H1 (cell line): ENCODE results near the gene ZBTB42. TPM values are rescaled to one million over a fixed set of nuclear protein-coding genes. Genes with fewer than 3 reads are reported as not detected.

Source experiments
- CTCF ChIA-PET: fragments of 300-600 bp; sonication (Branson Sonifier 250); formaldehyde crosslinking; loops from one replicate; lab custom pipeline; 2021; ENCODE audit not compliant: partially characterized antibody; lab: Charles Lee
- POLR2A ChIA-PET: fragments of 300-600 bp; sonication (Branson Sonifier 250); formaldehyde crosslinking; loops from one replicate; lab custom pipeline; 2021; ENCODE audit warnings: inconsistent platforms; ENCODE audit not compliant: partially characterized antibody; lab: Charles Lee
- DNase-seq, 2 experiments: peaks; one replicate each; pipeline versions ENCODE4 v3.0.0 to v3.0.0-alpha.2; 2010 to 2022; ENCODE audit warnings: low spot score in 2 of 2, low read depth in 1 of 2, mixed read lengths in 1 of 2
- FAIRE-seq: peaks from 2 replicates; lab custom pipeline; 2011; peaks lifted over from hg19 to GRCh38; lab: Jason Lieb, UNC
- H2AFZ ChIP-seq: 2 replicates; pipeline ENCODE4 v1.8.1; 2012; ENCODE audit warnings: low read length, inconsistent platforms
- H2AK5ac ChIP-seq: 2 replicates; pipeline ENCODE4 v1.6.1; 2013; ENCODE audit warnings: low read depth, low read length
- H2BK120ac ChIP-seq: replicated peaks from 2 replicates; pipeline ENCODE3; 2013; ENCODE audit warnings: low read depth, low read length, inconsistent platforms
- H2BK12ac ChIP-seq: 2 replicates; pipeline ENCODE4 v1.6.1; 2013; ENCODE audit warnings: low read depth, low read length
- H2BK15ac ChIP-seq: 2 replicates; pipeline ENCODE4 v1.6.1; 2013; ENCODE audit warnings: low read length
- H2BK20ac ChIP-seq: 2 replicates; pipeline ENCODE4 v1.6.1; 2013; ENCODE audit warnings: low read length
- H2BK5ac ChIP-seq: 2 replicates; pipeline ENCODE4 v1.6.1; 2013; ENCODE audit warnings: low read depth, low read length
- H3K14ac ChIP-seq: 2 replicates; pipeline ENCODE4 v1.6.1; 2013; ENCODE audit warnings: inconsistent platforms; ENCODE audit not compliant: insufficient read length
- H3K18ac ChIP-seq: 2 replicates; pipeline ENCODE4 v1.6.1; 2013; ENCODE audit warnings: low read length; ENCODE audit errors: extremely low read depth
- H3K23ac ChIP-seq: 2 replicates; pipeline ENCODE4 v1.6.1; 2013; ENCODE audit warnings: inconsistent platforms; ENCODE audit not compliant: insufficient read length
- H3K23me2 ChIP-seq: 2 replicates; pipeline ENCODE4 v1.6.1; 2013; ENCODE audit warnings: low read depth, low read length
- H3K27ac ChIP-seq: 2 replicates; pipeline ENCODE4 v1.6.1; 2011; ENCODE audit warnings: low read depth, low read length, inconsistent platforms
- H3K27me3 ChIP-seq, 4 experiments: replicated peaks in 1 of 4; 1 replicate in 1 of 4; 2 replicates in 3 of 4; pipeline versions ENCODE4 v1.6.1 to v1.8.1; 2011 to 2013; ENCODE audit warnings: low read length in 3 of 4, mild to moderate bottlenecking in 3 of 4, inconsistent platforms in 2 of 4, mixed read lengths in 2 of 4, moderate library complexity in 1 of 4; ENCODE audit not compliant: control insufficient read depth in 3 of 4, insufficient read depth in 3 of 4; ENCODE audit errors: extremely low read depth in 1 of 4
- H3K36me3 ChIP-seq, 4 experiments: 2 replicates each; pipeline versions ENCODE4 v1.6.1 to v1.8.1; 2011 to 2013; ENCODE audit warnings: mild to moderate bottlenecking in 4 of 4, low read length in 3 of 4, moderate library complexity in 2 of 4, control low read depth in 1 of 4, inconsistent platforms in 1 of 4; ENCODE audit not compliant: insufficient read depth in 4 of 4, control insufficient read depth in 2 of 4
- H3K4ac ChIP-seq: replicated peaks from 2 replicates; pipeline ENCODE3; 2013; ENCODE audit warnings: low read length, low read depth, mixed read lengths, inconsistent platforms; ENCODE audit not compliant: insufficient read length
- H3K4me1 ChIP-seq, 4 experiments: replicated peaks in 1 of 4; 1 replicate in 1 of 4; 2 replicates in 3 of 4; pipeline versions ENCODE4 v1.6.1 to v1.8.1; 2011 to 2013; ENCODE audit warnings: low read length in 3 of 4, inconsistent platforms in 2 of 4, mixed read lengths in 1 of 4; ENCODE audit not compliant: insufficient read depth in 4 of 4, control insufficient read depth in 3 of 4
- H3K4me2 ChIP-seq, 2 experiments: 2 replicates each; pipeline versions ENCODE4 v1.6.1 to v1.8.1; 2011 to 2013; ENCODE audit warnings: low read depth in 2 of 2, low read length in 2 of 2, control low read depth in 1 of 2, inconsistent platforms in 1 of 2, mild to moderate bottlenecking in 1 of 2; ENCODE audit not compliant: insufficient read depth in 1 of 2
- H3K4me3 ChIP-seq, 4 experiments: fragments of 200-600, 300-600 bp in 1 of 4; sonication (generic), shearing (Covaris generic), sonication (Bioruptor Twin) in 1 of 4; 2 replicates each; pipeline versions ENCODE4 v1.5.1 to v1.8.1; 2011 to 2016; ENCODE audit warnings: low read length in 4 of 4, low read depth in 3 of 4, control low read depth in 2 of 4, inconsistent platforms in 2 of 4, mild to moderate bottlenecking in 2 of 4, mixed read lengths in 1 of 4, moderate library complexity in 1 of 4; ENCODE audit not compliant: insufficient read depth in 2 of 4; ENCODE audit errors: extremely low read depth in 1 of 4
- H3K56ac ChIP-seq: replicated peaks from 2 replicates; pipeline ENCODE3; 2013; ENCODE audit warnings: low read depth, mild to moderate bottlenecking, mixed read lengths, low read length, inconsistent platforms; ENCODE audit not compliant: insufficient read length
- H3K79me1 ChIP-seq: 2 replicates; pipeline ENCODE4 v1.6.1; 2013; ENCODE audit warnings: low read depth, low read length, control low read depth
- H3K79me2 ChIP-seq, 2 experiments: 2 replicates each; pipeline versions ENCODE4 v1.6.1 to v1.8.1; 2012 to 2013; ENCODE audit warnings: low read length in 2 of 2, mild to moderate bottlenecking in 2 of 2, inconsistent platforms in 1 of 2; ENCODE audit not compliant: insufficient read depth in 2 of 2, control insufficient read depth in 1 of 2
- H3K9ac ChIP-seq, 4 experiments: replicated peaks in 1 of 4; 1 replicate in 1 of 4; 2 replicates in 3 of 4; pipeline versions ENCODE4 v1.6.1 to v1.8.1; 2011 to 2013; ENCODE audit warnings: low read depth in 3 of 4, low read length in 3 of 4, control low read depth in 2 of 4, mild to moderate bottlenecking in 2 of 4, moderate library complexity in 2 of 4, inconsistent platforms in 1 of 4; ENCODE audit errors: extremely low read depth in 1 of 4
- H3K9me3 ChIP-seq, 2 experiments: 2 replicates each; pipeline versions ENCODE4 v1.6.1 to v1.8.1; 2012 to 2013; ENCODE audit warnings: mild to moderate bottlenecking in 2 of 2, moderate library complexity in 2 of 2, control low read depth in 1 of 2, inconsistent platforms in 1 of 2, low read depth in 1 of 2, low read length in 1 of 2, mixed read lengths in 1 of 2; ENCODE audit not compliant: insufficient read depth in 2 of 2
- H4K20me1 ChIP-seq, 2 experiments: replicated peaks in 1 of 2; 2 replicates each; pipeline versions ENCODE3 to v1.8.1; 2011 to 2013; ENCODE audit warnings: inconsistent platforms in 2 of 2, low read length in 2 of 2, mild to moderate bottlenecking in 1 of 2; ENCODE audit not compliant: insufficient read depth in 2 of 2, control insufficient read depth in 1 of 2
- H4K5ac ChIP-seq: 2 replicates; pipeline ENCODE4 v1.6.1; 2013; ENCODE audit warnings: low read length, low read depth, mixed read lengths, inconsistent platforms; ENCODE audit not compliant: insufficient read length
- H4K8ac ChIP-seq: 2 replicates; pipeline ENCODE4 v1.8.0; 2013; ENCODE audit warnings: mild to moderate bottlenecking, moderate library complexity, low read length, inconsistent platforms; ENCODE audit not compliant: insufficient read depth; ENCODE audit errors: extremely low read depth
- H4K91ac ChIP-seq: replicated peaks from 2 replicates; pipeline ENCODE3; 2013; ENCODE audit warnings: low read length, mixed read lengths, inconsistent platforms; ENCODE audit not compliant: insufficient read length
- ASH2L ChIP-seq: fragments of 200-600, 300-600 bp; sonication (generic); IDR thresholded peaks from one replicate; pipeline ENCODE4 v1.7.1; 2017; ENCODE audit warnings: low read length
- BCL11A ChIP-seq, 2 experiments: IDR thresholded peaks; one replicate each; pipeline ENCODE4 v1.6.1; 2011; ENCODE audit warnings: low read depth in 2 of 2, low read length in 2 of 2, mild to moderate bottlenecking in 2 of 2
- CBX5 ChIP-seq: fragments of 300-800, 300-1000 bp; sonication (generic); IDR thresholded peaks from 2 replicates; pipeline ENCODE4 v1.7.1; 2016; ENCODE audit warnings: antibody characterized with exemption, low read length, low read depth
- CHD2 ChIP-seq: IDR thresholded peaks from 2 replicates; pipeline ENCODE4 v1.6.1; 2012; ENCODE audit warnings: low read length, improper control_type of control experiment
- EP300 ChIP-seq, 2 experiments: IDR thresholded peaks; 1 replicate in 1 of 2; 2 replicates in 1 of 2; pipeline ENCODE4 v1.6.1; 2011 to 2012; ENCODE audit warnings: low read depth in 2 of 2, low read length in 2 of 2, mild to moderate bottlenecking in 2 of 2, borderline replicate concordance in 1 of 2, inconsistent platforms in 1 of 2, moderate library complexity in 1 of 2
- POLR2AphosphoS5 ChIP-seq: IDR thresholded peaks from 2 replicates; pipeline ENCODE4 v1.6.1; 2011; ENCODE audit warnings: low read depth, low read length
- RBBP5 ChIP-seq: IDR thresholded peaks from 2 replicates; pipeline ENCODE4 v1.7.1; 2012; ENCODE audit warnings: low read depth, mild to moderate bottlenecking, inconsistent platforms, low read length, moderate library complexity, borderline replicate concordance
- RFX5 ChIP-seq: IDR thresholded peaks from 2 replicates; pipeline ENCODE4 v1.6.1; 2011; ENCODE audit warnings: low read depth, low read length, improper control_type of control experiment, borderline replicate concordance
- TAF7 ChIP-seq: optimal IDR thresholded peaks from 2 replicates; pipeline ENCODE3; 2011; ENCODE audit warnings: low read depth, mild to moderate bottlenecking, inconsistent platforms, low read length, moderate library complexity, borderline replicate concordance
- TCF12 ChIP-seq: IDR thresholded peaks from 2 replicates; pipeline ENCODE4 v1.6.1; 2011; ENCODE audit warnings: low read depth, mild to moderate bottlenecking, low read length
- WGBS, 2 experiments: shearing (Covaris generic) in 1 of 2; methylation state at CpG; one replicate each; pipeline versions ENCODE4 v1.1.6 to v1.1.7; 2013 to 2015; ENCODE audit warnings: low lambda C conversion rate in 2 of 2, mixed read lengths in 2 of 2, inconsistent platforms in 1 of 2, low coverage in 1 of 2, missing lambda C conversion rate in 1 of 2; ENCODE audit not compliant: insufficient replicate concordance in 2 of 2, insufficient coverage in 1 of 2, insufficient read length in 1 of 2; ENCODE audit errors: extremely low coverage in 1 of 2, missing lambda C conversion rate in 1 of 2; 5-methylcytosine and 5-hydroxymethylcytosine counted together
- polyA plus RNA-seq, 7 experiments: library from polyadenylated mRNA; depleted of rRNA in 3 of 7; stranded (reverse) in 5 of 7; unstranded in 2 of 7; fragments of >200 nt in 5 of 7; fragments of 200-250 nt in 2 of 7; gene quantifications; 1 replicate in 5 of 7; 2 replicates in 1 of 7; 4 replicates in 1 of 7; pipeline versions ENCODE4 v1.2.1 to v1.2.3, GENCODE V29; 2011 to 2013; ENCODE audit warnings: missing spikeins in 2 of 7, mixed read lengths in 2 of 7
- total RNA-seq: library from RNA; stranded (reverse); fragmentation: NEBNext Ultra II Directional; extraction: Animal tissue kit (Norgen Biotek cat#: 25700); gene quantifications from 2 replicates; pipeline ENCODE4 v1.2.1, GENCODE V29; 2021
- TF ChIP-seq, protein P1 (sequence below): IDR thresholded peaks from 2 replicates; pipeline ENCODE4 v1.6.1; 2011; ENCODE audit warnings: low read length, improper control_type of control experiment

Gene ZBTB42
- total and polyA plus RNA-seq, 2 of the 8 experiments (the other 6 are each of a cell fraction or from before 2014, with no cell fraction given) = 2.8 to 3.1 TPM

DNA sequence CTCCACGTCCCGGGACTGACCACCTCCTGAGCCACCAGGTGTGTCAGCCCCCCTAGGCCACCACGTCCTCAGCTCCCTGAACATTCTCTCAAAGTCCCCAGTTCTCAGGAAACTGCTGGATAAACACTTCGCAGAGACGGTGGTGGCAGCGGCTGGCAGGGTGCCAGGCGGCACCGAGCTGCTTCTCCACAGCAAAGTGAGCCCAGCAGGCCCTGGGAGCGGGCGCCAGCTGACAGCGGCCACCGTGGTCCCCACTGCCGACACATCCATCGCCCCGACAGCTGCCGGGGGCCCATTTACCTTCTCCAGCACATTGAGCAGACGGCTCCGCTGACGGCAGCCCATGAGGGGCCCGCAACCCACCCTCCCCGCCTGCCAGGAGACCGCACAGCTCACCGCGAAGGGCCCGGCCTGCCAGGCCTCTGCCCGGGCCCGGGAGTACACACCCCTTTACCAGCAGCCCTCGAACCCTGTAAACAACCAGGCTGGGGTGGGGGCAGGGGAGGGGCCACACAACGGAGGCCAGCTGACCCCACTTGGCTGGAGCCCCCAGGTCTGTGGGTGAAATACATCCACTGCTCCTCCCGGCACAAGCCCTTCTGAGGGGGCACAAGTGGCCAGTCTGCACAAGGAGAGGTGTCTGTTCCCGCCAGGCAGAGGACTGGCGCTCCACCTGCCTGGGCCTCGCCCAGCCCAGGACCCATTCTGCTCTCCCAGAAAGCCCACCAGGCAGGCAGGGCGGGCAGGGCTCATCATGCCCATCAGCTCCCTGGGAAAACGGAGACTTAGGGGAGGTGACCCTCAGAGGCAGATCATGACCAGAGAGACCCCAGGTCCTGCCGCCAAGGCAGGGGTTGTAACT, 15.8 kb upstream of the ZBTB42 start:
- no peak overlapping the region for H3K4me2 ChIP-seq
- H3K9ac ChIP-seq = no peak overlapping the region
- no peaks in the 10 kb centered on the region for H3K9me3 ChIP-seq
- DNase-seq = no peak
- no peak overlapping the region for H4K8ac ChIP-seq
- 93% methylated on average over 26 of the region's 36 CpGs; no CpG with 5 or more reads in 1 of the 2 experiments for whole genome bisulfite sequencing, 2 experiments
- H2BK15ac ChIP-seq = no peak overlapping the region
- H3K4ac ChIP-seq = no peak overlapping the region
- H3K23ac ChIP-seq = no peak overlapping the region
- no peak overlapping the region for H2AK5ac ChIP-seq
- no peak overlapping the region for H3K18ac ChIP-seq
- no peak overlapping the region for H3K27ac ChIP-seq
- no peaks in the 10 kb centered on the region for H3K4me1 ChIP-seq
- FAIRE-seq = no peak
- no peak overlapping the region for H3K4me3 ChIP-seq
- ChIA-PET POLR2A (interaction anchor here (0.5 to 1.2 kb wide), 6 partner anchors 9 to 109 kb away, joined by 3 to 4 read pairs (median 3); partner anchors contain the start of gene CEP170B), CTCF (interaction anchor here (0.9 to 4.0 kb wide), 3 partner anchors 12 to 111 kb away, joined by 3 to 28 read pairs (median 7); no protein-coding TSS in a partner anchor)
- no peak overlapping the region for H2BK20ac ChIP-seq
- no peaks in the 10 kb centered on the region; a peak in 1 of 8 replicates for H3K36me3 ChIP-seq
- H2AFZ ChIP-seq = no peak overlapping the region
- no peaks in the 10 kb centered on the region for H3K23me2 ChIP-seq
- no peak overlapping the region for H3K14ac ChIP-seq
- H2BK5ac ChIP-seq = no peak overlapping the region; the same call in 1 of the 2 replicates
- no peak overlapping the region for H2BK120ac ChIP-seq
- H4K5ac ChIP-seq = no peak overlapping the region
- no peak overlapping the region for H3K56ac ChIP-seq
- no peak overlapping the region for H2BK12ac ChIP-seq
- no peaks in the 10 kb centered on the region for H3K27me3 ChIP-seq
- peaks cover 16 to 20% of the 10 kb centered on the region in 2 experiments for H4K20me1 ChIP-seq
- no peaks in the 10 kb centered on the region; the same call in 1 of the 2 replicates for H3K79me1 ChIP-seq
- no peaks in the 10 kb centered on the region for H3K79me2 ChIP-seq
- H4K91ac ChIP-seq = no peak overlapping the region
- TF ChIP-seq BCL11A (IDR thresholded peaks at IDR 0.05; ENCODE audit: low read depth in 2 of 2, low read length in 2 of 2) = no peak
- TF ChIP-seq TAF7 = no peak
- no peak for TF ChIP-seq RBBP5
- no peak for TF ChIP-seq TCF12
- TF ChIP-seq, protein P1, sequence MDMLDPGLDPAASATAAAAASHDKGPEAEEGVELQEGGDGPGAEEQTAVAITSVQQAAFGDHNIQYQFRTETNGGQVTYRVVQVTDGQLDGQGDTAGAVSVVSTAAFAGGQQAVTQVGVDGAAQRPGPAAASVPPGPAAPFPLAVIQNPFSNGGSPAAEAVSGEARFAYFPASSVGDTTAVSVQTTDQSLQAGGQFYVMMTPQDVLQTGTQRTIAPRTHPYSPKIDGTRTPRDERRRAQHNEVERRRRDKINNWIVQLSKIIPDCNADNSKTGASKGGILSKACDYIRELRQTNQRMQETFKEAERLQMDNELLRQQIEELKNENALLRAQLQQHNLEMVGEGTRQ = no peak
- TF ChIP-seq EP300 (IDR thresholded peaks at IDR 0.05; ENCODE audit: borderline replicate concordance in 1 of 2, low read depth in 2 of 2, low read length in 2 of 2) = no peak
- TF ChIP-seq CBX5 = no peak
- TF ChIP-seq ASH2L = no peak
- no peak for TF ChIP-seq POLR2AphosphoS5
- no peak for TF ChIP-seq RFX5
- no peak for TF ChIP-seq CHD2
